ENCODE data around the gene DAZ1.
"Not testable (repeated sequence)": the region's sequence is repeated elsewhere in the genome, so short reads cannot be mapped to it uniquely, and the experiment has no call there.

Gene DAZ1, protein sequence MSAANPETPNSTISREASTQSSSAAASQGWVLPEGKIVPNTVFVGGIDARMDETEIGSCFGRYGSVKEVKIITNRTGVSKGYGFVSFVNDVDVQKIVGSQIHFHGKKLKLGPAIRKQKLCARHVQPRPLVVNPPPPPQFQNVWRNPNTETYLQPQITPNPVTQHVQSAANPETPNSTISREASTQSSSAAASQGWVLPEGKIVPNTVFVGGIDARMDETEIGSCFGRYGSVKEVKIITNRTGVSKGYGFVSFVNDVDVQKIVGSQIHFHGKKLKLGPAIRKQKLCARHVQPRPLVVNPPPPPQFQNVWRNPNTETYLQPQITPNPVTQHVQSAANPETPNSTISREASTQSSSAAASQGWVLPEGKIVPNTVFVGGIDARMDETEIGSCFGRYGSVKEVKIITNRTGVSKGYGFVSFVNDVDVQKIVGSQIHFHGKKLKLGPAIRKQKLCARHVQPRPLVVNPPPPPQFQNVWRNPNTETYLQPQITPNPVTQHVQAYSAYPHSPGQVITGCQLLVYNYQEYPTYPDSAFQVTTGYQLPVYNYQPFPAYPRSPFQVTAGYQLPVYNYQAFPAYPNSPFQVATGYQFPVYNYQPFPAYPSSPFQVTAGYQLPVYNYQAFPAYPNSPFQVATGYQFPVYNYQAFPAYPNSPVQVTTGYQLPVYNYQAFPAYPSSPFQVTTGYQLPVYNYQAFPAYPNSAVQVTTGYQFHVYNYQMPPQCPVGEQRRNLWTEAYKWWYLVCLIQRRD

DNA sequence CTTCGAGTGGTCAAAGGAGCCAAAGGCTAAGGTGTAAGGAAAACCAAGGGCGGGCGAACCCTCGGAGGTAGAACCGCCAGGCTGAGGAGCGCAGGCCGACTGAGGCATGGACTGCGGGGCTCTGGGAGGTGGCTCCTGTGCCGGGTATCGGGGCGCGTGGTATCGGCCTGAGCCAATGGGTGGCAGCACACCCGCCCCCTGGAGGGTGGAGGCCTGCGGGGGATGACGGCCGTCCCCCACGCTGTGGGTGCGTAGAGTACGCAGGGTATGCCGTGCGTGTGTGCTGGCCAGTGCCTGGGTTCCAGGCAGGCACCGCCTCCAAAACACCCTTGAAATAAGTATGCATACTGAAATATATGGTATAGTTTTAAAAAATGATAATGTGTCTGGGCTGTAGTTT, at the start of gene DAZ1:
Gene DAZ1 (minus strand): TSS at position 101 of the 400 bp plus-strand sequence. CDS start 208 bp downstream, outside the sequence.
- not testable (repeated sequence) for DNase-seq (ENCODE audit: insufficient read length, low spot score); FAIRE-seq

DNA sequence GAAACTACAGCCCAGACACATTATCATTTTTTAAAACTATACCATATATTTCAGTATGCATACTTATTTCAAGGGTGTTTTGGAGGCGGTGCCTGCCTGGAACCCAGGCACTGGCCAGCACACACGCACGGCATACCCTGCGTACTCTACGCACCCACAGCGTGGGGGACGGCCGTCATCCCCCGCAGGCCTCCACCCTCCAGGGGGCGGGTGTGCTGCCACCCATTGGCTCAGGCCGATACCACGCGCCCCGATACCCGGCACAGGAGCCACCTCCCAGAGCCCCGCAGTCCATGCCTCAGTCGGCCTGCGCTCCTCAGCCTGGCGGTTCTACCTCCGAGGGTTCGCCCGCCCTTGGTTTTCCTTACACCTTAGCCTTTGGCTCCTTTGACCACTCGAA, 20.4 kb upstream of the DAZ1 start, which contains the start of gene DAZ2:
Gene DAZ2 (plus strand): TSS at position 301 of the 400 bp plus-strand sequence. CDS start 208 bp downstream, outside the sequence.
- DNase-seq (ENCODE audit: insufficient read length, low spot score); FAIRE-seq: not testable (repeated sequence)

DNA sequence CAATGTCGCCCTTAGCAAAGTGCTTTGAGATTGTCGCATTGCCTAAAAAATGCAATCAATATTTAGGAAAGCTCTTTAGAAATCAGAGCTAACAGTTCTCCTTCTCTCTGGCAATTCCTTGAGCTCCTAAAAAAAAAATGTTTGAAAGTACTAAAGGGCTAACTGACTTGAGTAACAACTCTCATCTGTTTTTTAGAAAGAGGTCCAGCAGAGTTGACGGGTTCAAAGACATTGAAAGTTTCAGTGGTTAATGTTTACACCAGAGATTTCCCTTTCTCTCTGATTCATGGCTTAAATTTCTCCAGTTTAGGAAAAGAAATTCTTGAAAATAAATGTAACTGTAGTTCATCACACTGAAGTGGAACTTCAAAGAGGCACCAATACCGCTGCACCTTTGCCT, 11.9 kb upstream of the DAZ1 start:
- not testable (repeated sequence) for DNase-seq (ENCODE audit: insufficient read length, low spot score); FAIRE-seq

DNA sequence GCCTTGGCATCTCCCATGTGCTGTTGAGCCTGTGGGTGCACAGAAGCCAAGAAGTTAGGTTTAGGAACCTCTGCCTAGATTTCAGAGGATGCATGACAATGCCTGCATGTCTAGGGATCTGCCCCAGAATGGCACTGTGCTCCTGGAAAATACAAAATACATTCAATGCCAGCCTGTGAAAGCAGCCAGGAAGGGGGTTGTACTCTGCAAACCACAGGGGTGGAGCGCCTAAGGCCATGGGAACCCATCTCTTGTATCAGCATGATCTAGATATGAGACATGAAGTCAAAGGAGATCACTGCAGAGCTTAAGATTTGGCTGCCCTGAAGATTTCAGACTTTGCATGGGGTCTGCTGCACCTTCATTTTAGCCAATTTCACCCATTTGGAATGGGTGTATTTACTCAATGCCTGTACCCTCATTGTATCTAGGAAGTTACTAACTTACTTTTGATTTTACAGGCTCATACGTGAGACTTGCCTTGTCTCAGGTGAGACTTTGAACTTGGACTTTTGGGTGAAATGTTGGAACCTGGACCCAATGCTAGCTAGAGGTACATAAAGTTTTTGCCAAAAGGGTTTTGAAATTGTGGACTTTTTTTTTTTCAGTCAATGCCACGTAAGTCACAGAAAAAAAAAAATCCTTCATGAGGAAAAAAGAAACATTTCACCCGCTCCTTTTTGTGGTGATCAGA, 11.1 kb upstream of the DAZ1 start:
- FAIRE-seq; DNase-seq (ENCODE audit: insufficient read length, low spot score): not testable (repeated sequence)

DNA sequence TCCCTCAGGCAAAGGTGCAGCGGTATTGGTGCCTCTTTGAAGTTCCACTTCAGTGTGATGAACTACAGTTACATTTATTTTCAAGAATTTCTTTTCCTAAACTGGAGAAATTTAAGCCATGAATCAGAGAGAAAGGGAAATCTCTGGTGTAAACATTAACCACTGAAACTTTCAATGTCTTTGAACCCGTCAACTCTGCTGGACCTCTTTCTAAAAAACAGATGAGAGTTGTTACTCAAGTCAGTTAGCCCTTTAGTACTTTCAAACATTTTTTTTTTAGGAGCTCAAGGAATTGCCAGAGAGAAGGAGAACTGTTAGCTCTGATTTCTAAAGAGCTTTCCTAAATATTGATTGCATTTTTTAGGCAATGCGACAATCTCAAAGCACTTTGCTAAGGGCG, 8.6 kb upstream of the DAZ1 start:
- not testable (repeated sequence) for FAIRE-seq; DNase-seq (ENCODE audit: insufficient read length, low spot score)

Measured in GM19239 (cell line).